Activated CD4-positive, alpha-beta T cell treated with anti-CD3 and anti-CD28 coated beads, Interleukin-2, amount 50 U/mL, for 48 hours (primary cell): ENCODE measurements around the gene CRACR2B.
A peak's percentile ranks its signal among the peaks of the same experiment; 100 is the strongest.

Source experiments
- DNase-seq, 2 experiments: peaks; one replicate each; pipeline ENCODE4 v3.0.0-alpha.2; 2020

The CRACR2B gene

GRCh38 chr11:827897-828192 lies at the start of gene CRACR2B:
TSS of gene CRACR2B (plus strand) at chr11:827919. CDS start at chr11:828608, 689 bp downstream.
- DNase-seq = no peak

GRCh38 chr11:778976-779954 lies 48.5 kb upstream of the CRACR2B start:
- DNase-seq = no peak

GRCh38 chr11:779955-780532 lies 47.7 kb upstream of the CRACR2B start:
- no peak for DNase-seq

- DNase-seq = no peak
Measured at GRCh38 chr11:782264-783174, 45.2 kb upstream of the CRACR2B start.

- DNase-seq = peak; percentile 37 to 57
Measured at GRCh38 chr11:783581-784015, 44.1 kb upstream of the CRACR2B start.

- DNase-seq = no peak
Measured at GRCh38 chr11:786235-787083, 41.3 kb upstream of the CRACR2B start.

GRCh38 chr11:787084-787675 lies 40.5 kb upstream of the CRACR2B start:
- DNase-seq = no peak

- DNase-seq = no peak
Measured at GRCh38 chr11:788009-788640, 39.6 kb upstream of the CRACR2B start.

- no peak for DNase-seq
Measured at GRCh38 chr11:788953-789940, 38.5 kb upstream of the CRACR2B start.

- DNase-seq = peak; percentile 61 to 72
Measured at GRCh38 chr11:789943-790342, 37.8 kb upstream of the CRACR2B start, which contains the start of gene CEND1. TSS of gene CEND1 (minus strand) at chr11:790090. CDS start at chr11:788576, 1,514 bp downstream.

- no peak for DNase-seq
Measured at GRCh38 chr11:790721-791564, 36.8 kb upstream of the CRACR2B start.

- DNase-seq = no peak
Measured at GRCh38 chr11:791658-792534, 35.8 kb upstream of the CRACR2B start.

GRCh38 chr11:792535-792821 lies 35.2 kb upstream of the CRACR2B start:
- no peak for DNase-seq

- DNase-seq = no peak
Measured at GRCh38 chr11:792873-793272, 34.8 kb upstream of the CRACR2B start.

- DNase-seq = no peak
Measured at GRCh38 chr11:793556-793955, 34.2 kb upstream of the CRACR2B start.

GRCh38 chr11:794013-794765 lies 33.5 kb upstream of the CRACR2B start:
- no peak for DNase-seq
